IPS DF 6.9 (cell line): Measurements from ENCODE around the gene PRRT4.
A peak's percentile ranks its signal among the peaks of the same experiment; 100 is the strongest.

Source experiments
- DNase-seq: peaks from one replicate; pipeline ENCODE4 v3.0.0-alpha.2; 2013; ENCODE audit warnings: low read depth, low spot score
- H3K27ac ChIP-seq: one replicate; pipeline ENCODE4 v1.5.1; 2013; ENCODE audit warnings: low read length, control low read depth
- H3K27me3 ChIP-seq: 2 replicates; pipeline ENCODE4 v1.6.1; 2013; ENCODE audit warnings: mild to moderate bottlenecking, low read length; ENCODE audit not compliant: control insufficient read depth, insufficient read depth
- H3K36me3 ChIP-seq: 2 replicates; pipeline ENCODE4 v1.6.1; 2013; ENCODE audit warnings: low read length; ENCODE audit not compliant: control insufficient read depth, insufficient read depth
- H3K4me1 ChIP-seq: 2 replicates; pipeline ENCODE4 v1.6.1; 2013; ENCODE audit warnings: low read length; ENCODE audit not compliant: control insufficient read depth, insufficient read depth
- H3K4me3 ChIP-seq: 2 replicates; pipeline ENCODE4 v1.5.1; 2013; ENCODE audit warnings: mild to moderate bottlenecking, low read length
- H3K9me3 ChIP-seq: 2 replicates; pipeline ENCODE4 v1.6.1; 2013; ENCODE audit warnings: low read length, inconsistent platforms; ENCODE audit not compliant: control insufficient read depth, insufficient read depth
- WGBS: extraction: QIAGEN DNeasy Blood & Tissue Kit; methylation state at CpG from one replicate; pipeline ENCODE4 v1.1.7; 2013; ENCODE audit warnings: mixed read lengths, missing lambda C conversion rate; ENCODE audit not compliant: insufficient read length, insufficient coverage; 5-methylcytosine and 5-hydroxymethylcytosine counted together

PRRT4 gene

DNA sequence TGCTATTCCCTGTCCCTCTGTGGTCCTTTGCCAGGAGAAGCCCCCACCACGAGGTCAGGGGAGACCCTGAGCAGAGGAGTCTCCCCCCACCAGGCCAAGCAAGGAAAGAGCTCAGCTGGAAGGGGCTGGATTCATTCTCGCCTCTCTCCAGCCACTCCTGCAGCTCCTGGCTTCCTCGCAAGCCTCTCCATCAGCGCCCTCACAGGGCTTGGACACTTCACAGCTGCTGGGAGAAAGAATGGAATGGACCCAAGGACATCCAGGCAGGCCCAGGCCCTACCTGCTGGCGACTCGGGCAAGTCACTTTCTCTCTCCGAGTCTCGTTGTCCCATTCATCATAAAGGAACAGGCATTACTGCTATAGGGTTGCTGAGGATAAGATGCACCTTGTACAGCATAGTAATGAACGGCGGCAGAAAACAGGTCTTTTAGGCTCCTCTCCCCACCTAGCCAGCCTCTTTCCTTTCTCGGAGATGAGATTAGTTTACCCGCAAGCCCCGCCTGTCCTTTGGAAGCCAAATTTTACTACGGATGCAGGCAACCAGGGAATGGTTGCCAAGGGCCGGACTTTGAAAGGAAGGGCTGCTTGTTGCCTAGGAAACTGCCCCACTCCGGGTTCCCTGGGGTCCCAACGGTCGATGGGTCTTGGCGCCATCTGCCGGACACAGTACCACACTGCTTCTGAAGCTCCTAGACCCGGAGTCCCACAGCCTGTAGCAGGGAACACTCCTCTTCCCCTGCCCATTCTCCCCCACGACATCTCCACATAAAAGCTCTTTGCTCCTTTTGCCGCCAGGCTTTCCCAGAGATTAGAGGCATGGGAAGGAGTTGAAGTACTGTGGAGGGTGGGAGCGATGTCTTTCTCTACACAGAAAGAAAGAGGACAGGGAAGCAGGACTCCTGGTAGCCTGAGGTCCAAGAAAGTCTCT is 26.0 kb upstream of the PRRT4 start:
- Histone ChIP-seq H3K4me1 (peaks cover 3% of the 10 kb centered on the region; the same call in 1 of the 2 replicates), H3K27me3 (no peaks in the 10 kb centered on the region), H3K4me3 (no peak overlapping the region), H3K36me3 (no peaks in the 10 kb centered on the region), H3K9me3 (no peaks in the 10 kb centered on the region), H3K27ac (no peak overlapping the region)
- peak; percentile 90 for DNase-seq
- no CpG with 5 or more reads among the region's 24 CpGs for WGBS

GRCh38 chr7:128385988-128386925 is 24.8 kb upstream of the PRRT4 start:
- DNase-seq, result no peak
- Histone ChIP-seq H3K4me1 (peaks cover 3% of the 10 kb centered on the region; the same call in 1 of the 2 replicates), H3K4me3 (no peak overlapping the region), H3K27me3 (no peaks in the 10 kb centered on the region), H3K9me3 (no peaks in the 10 kb centered on the region), H3K27ac (no peak overlapping the region), H3K36me3 (no peaks in the 10 kb centered on the region)
- no CpG with 5 or more reads among the region's 4 CpGs for WGBS

DNA sequence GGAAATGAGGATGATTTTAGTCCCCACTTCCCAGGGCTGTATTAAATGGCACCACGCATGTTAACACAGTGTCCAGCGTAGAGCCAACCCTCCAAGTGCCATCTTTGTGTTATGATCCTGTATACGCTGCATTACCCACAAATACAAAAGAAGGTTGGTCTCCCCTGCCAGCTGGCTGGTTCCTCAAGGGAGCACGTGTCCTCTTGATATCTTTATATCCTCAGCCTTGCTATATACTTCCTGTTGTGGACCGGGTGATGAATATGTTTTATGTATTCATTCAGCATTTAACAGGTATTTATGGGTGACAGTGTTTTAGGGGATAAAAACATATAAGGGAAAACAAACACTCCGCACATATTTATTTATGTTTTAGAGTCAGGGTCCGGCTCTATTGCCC is 23.2 kb upstream of the PRRT4 start:
- no peak for DNase-seq
- Histone ChIP-seq H3K4me3 (no peak overlapping the region), H3K4me1 (0 out of 2 replicates have a peak, but pooled peaks cover under 1% of the 10 kb centered on the region), H3K27me3 (no peaks in the 10 kb centered on the region), H3K36me3 (no peaks in the 10 kb centered on the region), H3K27ac (no peak overlapping the region), H3K9me3 (no peaks in the 10 kb centered on the region)
- no CpG with 5 or more reads among the region's 7 CpGs for whole genome bisulfite sequencing

DNA sequence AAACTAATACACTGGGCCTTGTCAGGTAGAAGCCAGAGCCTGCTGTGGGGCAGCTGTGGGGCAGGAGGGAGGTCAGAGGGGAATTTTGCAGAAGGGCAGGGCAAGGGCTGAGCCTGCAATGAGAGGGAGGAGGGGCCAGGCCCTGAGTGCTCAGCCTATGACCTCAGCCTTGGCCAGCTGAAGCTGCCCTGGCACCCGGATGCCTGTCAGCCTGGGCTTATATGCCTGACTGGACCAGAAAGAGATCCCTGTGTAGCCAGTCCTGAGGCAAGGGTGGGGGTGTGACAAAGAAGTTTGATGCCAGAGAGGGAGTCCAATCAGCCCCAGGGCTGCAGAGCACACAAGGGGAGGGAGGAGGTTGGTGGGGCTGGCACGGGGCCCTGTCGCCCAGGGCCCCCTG is 22.3 kb upstream of the PRRT4 start:
- no peaks in the 10 kb centered on the region for H3K4me1 ChIP-seq
- H3K27me3 ChIP-seq, result no peaks in the 10 kb centered on the region
- no peak overlapping the region for H3K27ac ChIP-seq
- no peaks in the 10 kb centered on the region for H3K36me3 ChIP-seq
- WGBS, result no CpG with 5 or more reads among the region's 3 CpGs
- H3K9me3 ChIP-seq, result no peaks in the 10 kb centered on the region
- no peak for DNase-seq
- no peak overlapping the region for H3K4me3 ChIP-seq

DNA sequence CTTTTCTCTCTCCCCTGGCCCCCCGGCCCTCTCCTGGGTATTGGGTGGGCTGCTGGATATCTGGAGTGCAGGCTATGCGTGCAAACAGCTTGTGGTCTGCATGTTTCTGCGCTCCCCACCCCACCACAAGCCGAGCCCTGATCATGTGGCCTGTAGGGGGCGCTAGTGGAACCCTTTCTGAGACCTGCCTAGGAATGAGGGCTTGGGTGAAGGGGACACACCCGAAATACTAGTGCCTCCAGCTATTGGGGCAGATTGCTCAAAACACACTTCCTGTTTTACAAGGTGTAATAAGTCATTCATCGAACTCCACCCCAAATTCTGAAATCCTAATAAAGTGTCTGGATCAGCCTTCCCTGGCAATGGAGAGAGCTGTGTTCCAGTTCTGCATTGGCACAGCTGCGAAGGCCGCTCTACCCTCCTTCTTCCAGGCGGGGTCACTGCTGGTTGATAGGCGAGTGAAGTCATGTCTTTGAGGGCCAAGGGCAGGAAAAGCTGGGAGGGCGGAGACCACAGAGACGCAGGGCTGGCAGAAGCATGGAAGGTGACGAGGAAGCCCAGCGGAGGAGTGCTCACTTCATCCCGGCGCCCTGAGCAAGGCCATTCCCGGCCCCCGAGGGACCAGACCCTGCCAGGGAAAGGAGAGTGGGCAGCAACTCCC is 19.8 kb upstream of the PRRT4 start:
- no peaks in the 10 kb centered on the region for H3K9me3 ChIP-seq
- H3K4me3 ChIP-seq, result no peak overlapping the region
- H3K27me3 ChIP-seq, result no peaks in the 10 kb centered on the region
- peak; percentile 52 for DNase-seq
- no CpG with 5 or more reads among the region's 19 CpGs for WGBS
- H3K4me1 ChIP-seq, result no peaks in the 10 kb centered on the region
- H3K36me3 ChIP-seq, result no peaks in the 10 kb centered on the region
- H3K27ac ChIP-seq, result no peak overlapping the region

GRCh38 chr7:128380483-128381106 is 19.1 kb upstream of the PRRT4 start:
- Histone ChIP-seq H3K4me3 (no peak overlapping the region), H3K27me3 (no peaks in the 10 kb centered on the region), H3K9me3 (no peaks in the 10 kb centered on the region), H3K27ac (no peak overlapping the region), H3K36me3 (no peaks in the 10 kb centered on the region), H3K4me1 (no peaks in the 10 kb centered on the region)
- WGBS, result no CpG with 5 or more reads among the region's 3 CpGs
- no peak for DNase-seq

DNA sequence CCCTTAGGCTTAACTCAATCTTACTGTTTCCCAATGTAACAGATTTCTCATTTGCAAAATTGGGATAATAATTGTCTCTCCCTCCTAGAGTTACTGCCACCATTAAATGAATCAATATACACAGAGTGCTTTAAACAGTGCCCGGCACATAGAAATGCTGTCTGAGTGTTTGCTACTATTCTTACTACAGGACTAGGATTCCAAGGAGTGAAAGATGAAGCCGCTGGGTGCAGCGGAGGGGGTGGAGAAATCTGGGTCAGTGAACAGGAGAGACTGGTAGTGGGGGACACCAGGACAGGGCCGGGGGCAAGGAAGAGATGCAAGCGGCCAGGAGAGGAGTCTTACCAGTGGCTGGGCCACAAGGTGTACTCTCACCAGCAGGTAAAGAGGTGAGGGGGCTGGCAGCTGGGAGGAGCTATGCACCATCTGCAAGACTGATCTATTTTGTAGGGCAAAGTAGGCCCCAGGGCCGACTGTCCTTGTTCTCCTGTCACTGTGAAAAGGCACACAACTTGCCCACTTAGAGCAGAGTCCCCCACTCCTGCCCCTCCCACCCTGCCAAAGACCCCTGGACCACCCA is 18.5 kb upstream of the PRRT4 start:
- H3K9me3 ChIP-seq, result no peaks in the 10 kb centered on the region
- H3K36me3 ChIP-seq, result no peaks in the 10 kb centered on the region
- no peak overlapping the region for H3K4me3 ChIP-seq
- no peak for DNase-seq
- H3K27me3 ChIP-seq, result no peaks in the 10 kb centered on the region
- no peaks in the 10 kb centered on the region for H3K4me1 ChIP-seq
- H3K27ac ChIP-seq, result no peak overlapping the region
- no CpG with 5 or more reads among the region's 6 CpGs for WGBS

DNA sequence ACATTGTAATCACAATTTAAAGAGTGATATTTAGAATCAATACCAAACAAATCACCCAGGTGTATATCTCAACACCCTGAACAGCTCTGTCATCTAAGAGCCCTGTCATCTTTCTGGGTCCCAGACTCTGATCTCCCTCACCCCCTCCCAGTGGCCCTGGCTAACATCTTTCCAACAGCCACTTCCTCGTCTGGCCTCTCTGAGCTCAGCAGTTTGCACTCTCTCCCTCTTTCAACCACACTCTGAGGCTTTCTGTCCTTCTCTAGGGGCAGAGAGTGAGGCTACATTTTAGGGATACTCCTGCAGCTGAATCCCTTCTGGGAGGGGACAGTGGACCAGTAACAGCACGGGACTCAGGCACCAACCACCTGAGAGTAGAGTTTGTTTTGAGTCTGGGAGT is 17.1 kb upstream of the PRRT4 start:
- no CpG with 5 or more reads among the region's 2 CpGs for WGBS

GRCh38 chr7:128376077-128376476 is 14.6 kb upstream of the PRRT4 start:
- Histone ChIP-seq H3K27ac (no peak overlapping the region), H3K4me3 (no peak overlapping the region), H3K4me1 (no peaks in the 10 kb centered on the region), H3K27me3 (no peaks in the 10 kb centered on the region), H3K9me3 (no peaks in the 10 kb centered on the region), H3K36me3 (no peaks in the 10 kb centered on the region)
- no peak for DNase-seq
- WGBS, result no CpG with 5 or more reads among the region's 3 CpGs

More for the DNA sequence above, 17.1 kb upstream of the PRRT4 start:
- H3K4me3 ChIP-seq, result no peak overlapping the region
- H3K4me1 ChIP-seq, result no peaks in the 10 kb centered on the region
- no peaks in the 10 kb centered on the region for H3K9me3 ChIP-seq
- DNase-seq, result no peak
- H3K36me3 ChIP-seq, result no peaks in the 10 kb centered on the region
- H3K27me3 ChIP-seq, result no peaks in the 10 kb centered on the region
- H3K27ac ChIP-seq, result no peak overlapping the region
